Brain microvascular endothelial cell (primary cell): ENCODE data around the gene EP400.

Source experiments
- DNase-seq: peaks from one replicate; pipeline ENCODE4 v3.0.0-alpha.2; 2020
- H3K27ac ChIP-seq: fragments of 250-450 bp; sonication (Bioruptor Pico); 2 replicates; pipeline ENCODE4 v1.5.1; 2020; ENCODE audit warnings: mild to moderate bottlenecking, moderate library complexity
- H3K27me3 ChIP-seq: fragments of 250-450 bp; sonication (Bioruptor Pico); replicated peaks from 2 replicates; pipeline ENCODE4 v1.5.1; 2020; ENCODE audit warnings: mild to moderate bottlenecking
- H3K36me3 ChIP-seq: fragments of 250-450 bp; sonication (Bioruptor Pico); replicated peaks from 2 replicates; pipeline ENCODE4 v1.5.1; 2020; ENCODE audit warnings: mild to moderate bottlenecking
- H3K4me3 ChIP-seq: 2 replicates; pipeline ENCODE4 v1.5.1; 2011; ENCODE audit warnings: low read depth, mild to moderate bottlenecking, control low read depth, low read length, moderate library complexity
- CTCF ChIP-seq: IDR thresholded peaks from 2 replicates; pipeline ENCODE4 v1.5.1; 2011; ENCODE audit warnings: low read depth, mild to moderate bottlenecking, moderate library complexity, low read length, control low read depth, inconsistent platforms; ENCODE audit errors: missing control alignments
- in situ Hi-C: cut with HindIII; loops from 2 replicates; pipeline ENCODE4 v1.10.0; 2017; ENCODE audit warnings: low sequenced_read_pairs, low pct_ligation_motif_present

Gene EP400

GRCh38 chr12:132054983-132055382 lies 105.2 kb downstream of the EP400 start:
- Histone ChIP-seq H3K27me3 (no peaks in the 10 kb centered on the region), H3K4me3 (no peak overlapping the region), H3K36me3 (peaks cover 58% of the 10 kb centered on the region), H3K27ac (no peak overlapping the region)
- no peak for DNase-seq
- in situ Hi-C loops: no loop called here
- TF ChIP-seq CTCF: no peak

- in situ Hi-C loops: no loop called here
- no peaks in the 10 kb centered on the region for H3K27me3 ChIP-seq
- no peak for TF ChIP-seq CTCF
- DNase-seq: no peak
- no peak overlapping the region for H3K4me3 ChIP-seq
- H3K36me3 ChIP-seq: peaks cover 53% of the 10 kb centered on the region
- no peak overlapping the region for H3K27ac ChIP-seq
Observed at GRCh38 chr12:132055535-132056096, 105.9 kb downstream of the EP400 start.

GRCh38 chr12:132056320-132056719 lies 106.6 kb downstream of the EP400 start:
- DNase-seq: no peak
- no peaks in the 10 kb centered on the region for H3K27me3 ChIP-seq
- H3K4me3 ChIP-seq: no peak overlapping the region
- peaks cover 49% of the 10 kb centered on the region for H3K36me3 ChIP-seq
- H3K27ac ChIP-seq: no peak overlapping the region
- no peak for TF ChIP-seq CTCF
- in situ Hi-C loops: no loop called here

DNA sequence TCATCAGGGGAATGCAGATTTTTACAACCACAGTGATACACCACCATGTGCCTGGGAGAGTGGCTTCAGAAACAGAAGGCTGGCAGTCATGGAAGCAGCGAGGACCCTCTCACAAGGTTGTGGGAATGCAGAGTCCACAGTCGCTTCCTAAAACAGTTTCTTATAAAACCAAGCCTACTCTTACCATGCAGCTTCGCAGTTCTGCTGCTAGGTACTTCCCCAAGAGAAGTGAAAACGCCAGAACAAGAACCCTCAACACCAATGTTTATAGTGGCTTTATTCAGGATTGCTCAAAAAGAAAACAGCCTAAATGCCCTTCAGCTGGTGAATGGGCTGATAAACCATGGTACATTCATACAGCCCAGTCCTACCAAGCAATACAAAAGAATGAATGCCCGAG lies 107.2 kb downstream of the EP400 start:
- Histone ChIP-seq H3K4me3 (no peak overlapping the region), H3K27me3 (no peaks in the 10 kb centered on the region), H3K27ac (no peak overlapping the region), H3K36me3 (peaks cover 47% of the 10 kb centered on the region)
- in situ Hi-C loops: no loop called here
- no peak for TF ChIP-seq CTCF
- no peak for DNase-seq

GRCh38 chr12:132057691-132058090 lies 107.9 kb downstream of the EP400 start:
- Histone ChIP-seq H3K4me3 (no peak overlapping the region), H3K27ac (no peak overlapping the region), H3K36me3 (peaks cover 49% of the 10 kb centered on the region), H3K27me3 (no peaks in the 10 kb centered on the region)
- no peak for TF ChIP-seq CTCF
- in situ Hi-C loops: no loop called here
- DNase-seq: no peak

DNA sequence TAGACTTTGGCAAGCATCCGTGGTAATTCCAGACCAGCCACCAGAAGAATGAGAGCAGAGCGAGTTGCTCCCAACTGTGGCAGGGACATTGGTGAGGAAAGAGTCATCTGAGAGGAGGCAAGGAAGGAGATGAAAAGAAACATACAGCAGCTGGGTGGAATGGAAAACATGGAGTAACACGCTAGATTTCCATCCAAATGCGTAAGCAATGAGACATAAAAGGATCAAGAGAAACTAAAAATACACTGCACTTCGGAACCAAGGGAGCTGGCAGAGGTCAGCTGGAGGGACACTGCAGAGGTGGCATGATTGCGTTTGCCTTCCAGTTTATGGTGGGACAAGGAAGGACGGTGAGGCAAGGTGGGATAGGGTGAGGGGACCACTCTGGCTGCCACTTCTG lies 111.5 kb downstream of the EP400 start:
- Histone ChIP-seq H3K4me3 (no peak overlapping the region), H3K36me3 (peaks cover 42% of the 10 kb centered on the region), H3K27me3 (no peaks in the 10 kb centered on the region), H3K27ac (no peak overlapping the region)
- in situ Hi-C loops: no loop called here
- TF ChIP-seq CTCF: no peak
- no peak for DNase-seq
